Stomach (tissue), 9 donors: ENCODE measurements around the gene ATP6AP2. TPM values are rescaled to one million over a fixed set of nuclear protein-coding genes. Genes with fewer than 3 reads are reported as not detected.

ENCODE experiments used
- DNase-seq, 2 donors: peaks; one replicate each; pipeline versions ENCODE4 v3.0.0 to v3.0.0-alpha.2; 2013 to 2019
- H3K27ac ChIP-seq, 5 donors: fragments of 200-600 bp in 4 of 5; sonication (generic) in 4 of 5; one replicate each; pipeline ENCODE4 v1.5.1; 2013 to 2019; ENCODE audit warnings: mild to moderate bottlenecking in 1 of 5, moderate library complexity in 1 of 5
- H3K27me3 ChIP-seq, 3 donors: fragments of 200-600 bp; sonication (generic); one replicate each; pipeline ENCODE4 v1.5.1; 2017 to 2019; ENCODE audit warnings: mixed run types in 1 of 3
- H3K36me3 ChIP-seq, 4 donors: fragments of 200-600 bp; sonication (generic); 1 replicate in 3 of 4; 2 replicates in 1 of 4; pipeline ENCODE4 v1.5.1; 2016 to 2019
- H3K4me1 ChIP-seq, 4 donors: fragments of 200-600 bp; sonication (generic); one replicate each; pipeline ENCODE4 v1.5.1; 2016 to 2019
- H3K4me3 ChIP-seq, 4 donors: fragments of 200-600 bp; sonication (generic) in 3 of 4; one replicate each; pipeline ENCODE4 v1.5.1; 2016 to 2019; ENCODE audit warnings: mild to moderate bottlenecking in 1 of 4
- H3K9me3 ChIP-seq, 4 donors: fragments of 200-600 bp; sonication (generic); one replicate each; pipeline ENCODE4 v1.5.1; 2016 to 2019
- EP300 ChIP-seq: sonication (generic); formaldehyde crosslinking; IDR thresholded peaks from one replicate; pipeline ENCODE4 v1.6.1; 2017; ENCODE audit warnings: antibody characterized with exemption
- POLR2A ChIP-seq, 4 donors: fragments of 450-650 bp; IDR thresholded peaks; one replicate each; pipeline ENCODE4 v1.6.1; 2016; ENCODE audit warnings: antibody characterized with exemption in 4 of 4, control low read depth in 2 of 4, mild to moderate bottlenecking in 1 of 4, moderate library complexity in 1 of 4
- POLR2AphosphoS5 ChIP-seq, 3 donors: sonication (generic); formaldehyde crosslinking; IDR thresholded peaks; one replicate each; pipeline ENCODE4 v1.6.1; 2016; ENCODE audit warnings: antibody characterized with exemption in 3 of 3
- WGBS, 5 donors: extraction: QIAGEN DNeasy Blood & Tissue Kit in 3 of 5; methylation state at CpG; one replicate each; pipeline versions ENCODE4 v1.1.5 to v1.1.7; 2013 to 2018; 5-methylcytosine and 5-hydroxymethylcytosine counted together
- intact Hi-C: fragments of 100-400 bp; cut with DNase I; formaldehyde crosslinking; loops from one replicate; pipeline ENCODE4 v1.15.1; 2023; ENCODE audit warnings: low total_unique reads
- polyA plus RNA-seq, 3 donors: library from polyadenylated mRNA; stranded (reverse); fragments of 200-250 nt; gene quantifications; one replicate each; pipeline ENCODE4 v1.2.3, GENCODE V29; 2013
- total RNA-seq, 5 donors: library from RNA; depleted of rRNA; stranded (reverse); fragments of >200 nt; gene quantifications; one replicate each; pipeline versions ENCODE4 v1.1.0 to v1.2.3, GENCODE V29; 2014 to 2016
- TF ChIP-seq, protein P1 (sequence below), 7 experiments: fragments of 450-650 bp in 4 of 7; fragments of 200-600 bp in 3 of 7; sonication (generic) in 3 of 7; IDR thresholded peaks; one replicate each; pipeline ENCODE4 v1.5.1; 2016 to 2019; ENCODE audit warnings: antibody characterized with exemption in 7 of 7, control low read depth in 2 of 7, mild to moderate bottlenecking in 1 of 7
- donor health status: healthy with polysubstance abuse.
- donor health status: Bipolar disorder and iron deficiency.
- donor health status: healthy.

Gene ATP6AP2
- total and polyA plus RNA-seq, 8 donors, result 10.4 to 216 (median 58.9) TPM

DNA sequence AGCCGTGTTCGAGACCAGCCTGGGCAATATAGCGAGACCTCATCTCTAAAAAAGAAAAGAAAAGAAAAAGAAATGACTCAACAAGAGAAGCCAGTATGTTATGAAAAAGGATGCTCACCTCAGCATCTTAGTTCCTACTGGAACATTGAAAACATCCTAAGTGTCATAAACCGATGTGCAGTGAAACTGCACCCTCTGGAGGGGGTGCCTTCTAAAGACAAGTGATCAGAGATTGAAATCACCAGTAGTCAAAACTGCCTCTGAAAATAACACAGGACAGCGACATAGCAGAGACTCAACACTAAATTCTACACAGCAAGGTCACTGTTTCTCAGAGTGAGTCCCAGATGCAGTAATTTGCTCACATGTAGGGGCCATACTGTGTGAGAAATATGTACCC, 28.0 kb upstream of the ATP6AP2 start:
- Histone ChIP-seq H3K27ac (no peak overlapping the region), H3K27me3 (peaks cover 0 to 3% (median 0%) of the 10 kb centered on the region in 3 donors), H3K4me1 (no peaks in the 10 kb centered on the region), H3K36me3 (no peaks in the 10 kb centered on the region), H3K4me3 (no peak overlapping the region), H3K9me3 (no peaks in the 10 kb centered on the region)
- TF ChIP-seq EP300, result no peak
- TF ChIP-seq POLR2A (IDR thresholded peaks at IDR 0.05), result no peak
- TF ChIP-seq, protein P1, sequence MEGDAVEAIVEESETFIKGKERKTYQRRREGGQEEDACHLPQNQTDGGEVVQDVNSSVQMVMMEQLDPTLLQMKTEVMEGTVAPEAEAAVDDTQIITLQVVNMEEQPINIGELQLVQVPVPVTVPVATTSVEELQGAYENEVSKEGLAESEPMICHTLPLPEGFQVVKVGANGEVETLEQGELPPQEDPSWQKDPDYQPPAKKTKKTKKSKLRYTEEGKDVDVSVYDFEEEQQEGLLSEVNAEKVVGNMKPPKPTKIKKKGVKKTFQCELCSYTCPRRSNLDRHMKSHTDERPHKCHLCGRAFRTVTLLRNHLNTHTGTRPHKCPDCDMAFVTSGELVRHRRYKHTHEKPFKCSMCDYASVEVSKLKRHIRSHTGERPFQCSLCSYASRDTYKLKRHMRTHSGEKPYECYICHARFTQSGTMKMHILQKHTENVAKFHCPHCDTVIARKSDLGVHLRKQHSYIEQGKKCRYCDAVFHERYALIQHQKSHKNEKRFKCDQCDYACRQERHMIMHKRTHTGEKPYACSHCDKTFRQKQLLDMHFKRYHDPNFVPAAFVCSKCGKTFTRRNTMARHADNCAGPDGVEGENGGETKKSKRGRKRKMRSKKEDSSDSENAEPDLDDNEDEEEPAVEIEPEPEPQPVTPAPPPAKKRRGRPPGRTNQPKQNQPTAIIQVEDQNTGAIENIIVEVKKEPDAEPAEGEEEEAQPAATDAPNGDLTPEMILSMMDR (IDR thresholded peaks at IDR 0.05), result no peak
- no peak for TF ChIP-seq POLR2AphosphoS5 (IDR thresholded peaks at IDR 0.05)
- intact Hi-C loops, result no loop called here
- 59 to 71% (median 68%) methylated on average over 5 of the region's 5 CpGs for WGBS, 5 donors
- no peak for DNase-seq

DNA sequence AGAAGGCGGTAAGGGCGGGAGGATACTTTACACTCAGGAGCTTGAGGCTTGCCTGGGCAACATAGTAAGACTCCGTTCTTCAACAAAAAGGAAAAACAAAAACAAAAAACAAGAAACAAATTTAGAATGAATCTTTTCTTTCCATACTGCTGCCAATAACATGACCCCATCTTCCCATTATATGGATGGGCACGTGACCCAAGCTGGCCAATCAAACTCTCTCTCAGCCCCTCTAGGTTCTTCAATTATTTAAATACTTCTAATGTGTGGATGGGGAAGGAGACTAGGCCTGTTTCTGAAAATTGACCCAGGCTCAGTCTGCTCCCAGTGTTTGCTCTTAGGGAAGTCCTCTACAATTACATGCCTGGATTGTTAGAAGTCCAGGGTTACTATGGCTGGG, 22.2 kb upstream of the ATP6AP2 start:
- Histone ChIP-seq H3K9me3 (no peaks in the 10 kb centered on the region), H3K27ac (no peak overlapping the region), H3K4me3 (no peak overlapping the region), H3K4me1 (no peaks in the 10 kb centered on the region), H3K27me3 (peaks cover 0 to 8% (median 0%) of the 10 kb centered on the region in 3 donors), H3K36me3 (no peaks in the 10 kb centered on the region)
- intact Hi-C loops, result no loop called here
- no peak for DNase-seq
- 71 to 99% (median 91%) methylated on average over 4 of the region's 4 CpGs for WGBS, 5 donors
- TF ChIP-seq, protein P1 (IDR thresholded peaks at IDR 0.05), result no peak
- TF ChIP-seq EP300 (no peak), POLR2A (IDR thresholded peaks at IDR 0.05) (no peak), POLR2AphosphoS5 (IDR thresholded peaks at IDR 0.05) (no peak)

DNA sequence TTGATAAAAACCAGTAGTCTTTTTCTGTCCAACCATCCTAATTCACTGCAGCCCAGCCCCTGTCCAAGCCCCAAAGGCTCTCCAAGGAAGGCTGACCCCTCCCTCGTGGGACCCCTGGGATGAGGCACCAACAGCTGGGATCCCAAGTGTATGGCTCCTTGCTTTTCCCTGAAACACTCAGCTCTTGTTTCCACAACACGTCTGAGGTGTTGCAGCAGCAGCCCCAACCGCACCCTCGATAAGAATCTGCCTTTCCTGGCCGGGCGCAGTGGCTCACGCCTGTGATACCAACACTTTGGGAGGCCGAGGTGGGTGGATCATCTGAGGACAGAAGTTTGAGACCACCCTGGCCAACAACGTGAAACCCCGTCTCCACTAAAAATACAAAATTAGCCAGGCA, 17.0 kb upstream of the ATP6AP2 start:
- no peak for DNase-seq
- intact Hi-C loops, result no loop called here
- no peak overlapping the region for H3K4me3 ChIP-seq
- H3K27me3 ChIP-seq, result peaks cover 0 to 21% (median 0%) of the 10 kb centered on the region in 3 donors
- H3K4me1 ChIP-seq, result no peaks in the 10 kb centered on the region
- 73 to 87% (median 85%) methylated on average over 10 of the region's 10 CpGs for WGBS, 5 donors
- no peaks in the 10 kb centered on the region for H3K9me3 ChIP-seq
- no peak for TF ChIP-seq EP300
- TF ChIP-seq, protein P1 (IDR thresholded peaks at IDR 0.05), result no peak
- no peak for TF ChIP-seq POLR2AphosphoS5 (IDR thresholded peaks at IDR 0.05)
- no peak for TF ChIP-seq POLR2A (IDR thresholded peaks at IDR 0.05)
- H3K27ac ChIP-seq, result no peak overlapping the region
- H3K36me3 ChIP-seq, result no peaks in the 10 kb centered on the region

DNA sequence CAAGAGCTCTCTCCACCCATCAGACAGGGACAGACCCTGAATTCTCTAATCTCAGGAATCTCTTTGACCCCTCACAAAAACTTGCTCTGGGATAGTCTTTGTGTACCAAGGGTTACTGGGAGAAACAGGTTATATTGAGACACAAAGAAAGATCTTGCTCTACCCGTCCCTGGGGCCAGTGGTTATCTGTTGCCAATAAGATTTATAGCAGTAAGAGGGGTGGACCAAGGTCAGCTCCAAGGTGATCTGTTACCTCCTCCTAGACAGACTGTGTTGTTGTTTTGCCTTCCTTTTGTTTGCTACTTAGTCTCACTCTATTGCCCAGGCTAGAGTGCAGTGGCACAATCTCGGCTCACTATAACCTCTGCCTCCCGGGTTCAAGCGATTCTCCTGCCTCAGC, 16.3 kb upstream of the ATP6AP2 start:
- DNase-seq, result no peak
- TF ChIP-seq POLR2A (IDR thresholded peaks at IDR 0.05), result no peak
- TF ChIP-seq, protein P1 (IDR thresholded peaks at IDR 0.05), result no peak
- TF ChIP-seq POLR2AphosphoS5 (IDR thresholded peaks at IDR 0.05), result no peak
- H3K4me1 ChIP-seq, result no peaks in the 10 kb centered on the region
- H3K27me3 ChIP-seq, result peaks cover 0 to 17% (median 0%) of the 10 kb centered on the region in 3 donors
- no peaks in the 10 kb centered on the region for H3K9me3 ChIP-seq
- no peak overlapping the region for H3K4me3 ChIP-seq
- 75 to 100% (median 81%) methylated on average over 3 to 4 of the region's 4 CpGs for WGBS, 5 donors
- H3K27ac ChIP-seq, result no peak overlapping the region
- intact Hi-C loops, result no loop called here
- H3K36me3 ChIP-seq, result no peaks in the 10 kb centered on the region
